NCI-H1048 (cell line): ENCODE measurements around the gene GMPPB.
A peak's percentile ranks its signal among the peaks of the same experiment; 100 is the strongest.
"Not testable (repeated sequence)": the region's sequence is repeated elsewhere in the genome, so short reads cannot be mapped to it uniquely, and the experiment has no call there.

Experiments
- DNase-seq: peaks from one replicate; lab custom pipeline; 2025; lab: John Stamatoyannopoulos, UW

GMPPB gene

DNA sequence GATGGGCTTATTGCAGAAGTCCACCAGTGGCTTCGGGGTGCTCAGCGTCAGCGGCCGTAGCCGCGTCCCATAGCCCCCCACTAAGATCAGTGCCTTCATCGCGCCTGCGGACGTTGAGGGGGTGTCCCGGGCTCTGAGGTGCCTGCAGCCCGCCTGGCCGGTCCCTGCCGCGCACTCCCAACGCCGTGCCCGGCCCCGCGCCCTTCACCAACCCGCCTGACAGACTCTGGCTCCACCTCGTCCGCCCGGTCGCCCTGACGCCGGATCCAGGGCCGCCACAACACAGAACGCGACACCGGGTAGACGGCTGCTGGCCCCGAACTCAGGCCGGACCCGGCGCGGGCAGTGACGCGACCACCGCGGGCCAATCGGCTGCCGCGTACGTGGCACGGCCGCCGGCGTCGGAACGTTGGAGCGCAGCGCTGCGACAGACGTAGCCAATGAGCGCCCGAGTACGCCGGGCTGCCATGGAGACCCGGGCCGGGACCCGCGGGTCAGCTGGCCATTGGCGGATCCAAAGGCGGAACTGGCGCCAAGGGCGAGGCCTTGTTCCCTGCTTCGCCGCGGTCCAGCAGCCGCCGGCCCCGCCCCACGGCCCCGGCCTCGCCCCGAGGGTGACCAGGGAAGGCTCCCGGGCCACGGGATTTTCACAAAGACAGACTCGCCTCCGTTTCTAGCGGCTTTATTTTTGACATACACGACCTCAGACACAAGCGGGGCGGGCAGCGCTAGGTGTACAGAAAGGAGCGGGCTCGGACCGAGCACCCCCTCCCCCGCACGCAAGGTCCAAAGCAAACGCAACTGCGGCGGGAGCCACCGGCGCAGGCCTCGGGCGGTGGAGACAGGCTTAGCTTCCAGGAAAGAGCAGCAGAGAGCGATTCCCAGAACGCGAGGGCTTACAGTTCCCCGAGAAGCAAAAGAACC is at the start of gene GMPPB:
TSS of gene GMPPB (minus strand) at position 324 of the 924 bp plus-strand sequence. CDS start at position 99, 225 bp downstream.
- DNase-seq, result peak; percentile 93

DNA sequence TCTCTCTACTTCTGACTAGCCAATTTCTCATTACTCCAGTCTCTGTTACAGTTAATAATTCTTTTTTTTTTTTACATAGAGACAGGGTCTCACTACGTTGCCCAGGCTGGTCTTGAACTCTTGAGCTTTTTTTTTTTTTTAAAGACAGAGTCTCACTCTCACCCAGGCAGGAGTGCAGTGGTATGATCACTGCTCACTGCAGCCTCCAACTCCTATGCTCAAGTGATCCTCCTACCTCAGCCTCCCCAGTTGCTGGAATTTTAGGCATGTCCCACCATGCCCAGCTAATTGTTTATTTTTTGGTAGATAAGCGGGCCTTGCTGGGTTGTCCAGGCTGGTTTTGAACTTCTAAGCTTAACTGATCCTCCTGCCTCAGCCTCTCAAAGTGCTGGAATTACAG is 49.0 kb upstream of the GMPPB start:
- DNase-seq, result no peak

DNA sequence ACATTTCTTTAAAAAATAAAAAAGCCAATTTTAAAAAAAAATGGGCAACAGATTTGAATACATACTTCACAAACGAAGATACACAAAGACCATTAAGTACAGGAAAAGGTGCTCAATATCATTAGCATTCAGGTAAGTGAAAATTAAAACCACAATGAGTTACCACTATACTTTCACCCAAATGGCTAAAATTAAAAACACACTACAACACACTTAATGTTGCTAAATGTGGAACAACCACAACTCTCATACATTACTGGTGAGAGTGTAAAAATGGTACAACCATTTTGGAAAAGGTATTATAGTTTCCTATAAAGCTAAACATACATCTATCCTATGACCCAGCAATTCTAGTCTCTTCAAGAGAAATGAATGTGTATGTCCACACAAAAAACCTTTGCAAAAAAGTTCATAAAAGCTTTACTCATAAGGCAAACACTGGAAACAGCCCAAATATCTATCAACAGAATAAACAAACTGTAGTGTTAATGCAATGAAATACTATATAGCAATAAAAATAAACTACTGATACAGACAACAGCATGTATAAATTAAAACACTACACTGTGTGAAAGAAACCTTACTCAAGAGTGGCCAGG is 47.7 kb upstream of the GMPPB start:
- no peak for DNase-seq

DNA sequence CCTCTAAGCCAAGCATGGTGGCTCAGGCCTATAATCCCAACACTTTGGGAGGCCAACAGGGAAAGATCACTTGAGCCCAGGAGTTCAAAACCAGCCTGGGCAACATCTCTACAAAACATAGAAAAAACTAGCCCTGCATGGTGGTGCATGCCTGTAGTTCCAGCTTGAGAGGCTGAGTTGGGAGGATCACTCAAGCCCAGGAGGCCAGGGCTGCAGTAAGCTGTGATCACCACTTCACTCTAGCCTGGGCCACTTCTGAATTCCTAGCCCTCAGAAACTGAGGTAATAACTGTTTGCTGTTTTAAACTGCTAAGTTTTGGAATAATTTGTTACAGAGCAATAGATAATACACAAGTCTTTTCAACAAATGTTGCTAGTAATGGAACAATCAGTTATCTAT is 46.2 kb upstream of the GMPPB start:
- DNase-seq, result no peak

DNA sequence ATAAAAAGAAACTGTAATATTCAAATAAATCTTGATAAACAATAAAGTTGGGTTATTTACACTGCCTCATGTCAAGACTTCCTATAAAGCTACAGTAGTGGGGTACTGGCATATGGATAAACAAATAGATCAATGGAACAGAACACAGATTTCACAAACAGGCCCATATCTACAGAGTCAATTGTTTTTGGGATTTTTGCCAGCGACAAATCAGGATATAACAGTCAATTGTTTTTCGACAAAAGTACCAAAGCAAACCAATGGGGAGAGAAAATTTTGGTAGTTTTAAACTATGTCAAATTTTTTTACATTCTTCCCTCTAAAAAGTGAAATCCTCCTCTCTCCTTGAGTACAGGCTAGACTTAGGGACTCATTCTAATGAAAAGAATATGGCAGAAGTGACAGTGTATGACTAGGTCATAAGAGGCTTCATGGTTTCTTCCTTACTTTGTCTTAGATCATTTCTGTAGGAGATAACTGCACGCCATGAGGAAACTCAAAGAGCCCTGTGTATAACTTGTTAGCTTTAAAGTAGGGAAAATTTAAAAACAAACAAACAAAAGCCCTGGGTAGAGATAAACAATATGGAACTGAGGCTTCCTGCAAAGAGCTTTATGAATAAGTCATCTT is 45.6 kb upstream of the GMPPB start:
- no peak for DNase-seq

DNA sequence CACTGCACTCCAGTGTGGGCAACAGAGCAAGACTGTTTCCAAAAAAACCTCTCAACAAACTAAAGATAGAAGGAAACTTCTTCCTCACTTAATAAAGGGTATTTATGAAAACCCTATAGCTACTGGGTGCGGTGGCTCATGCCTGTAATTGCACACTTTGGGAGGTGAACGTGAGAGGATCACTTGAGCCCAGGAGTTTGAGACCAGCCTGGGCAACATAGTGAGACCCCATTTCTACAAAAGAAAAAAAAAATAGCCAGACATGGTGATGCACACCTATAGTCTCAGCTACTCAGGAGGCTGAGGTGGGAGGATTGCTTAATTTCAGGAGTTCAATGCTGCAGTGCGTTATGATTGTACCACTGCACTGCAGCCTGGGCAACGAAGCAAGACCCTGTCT is 40.2 kb upstream of the GMPPB start:
- DNase-seq, result no peak

DNA sequence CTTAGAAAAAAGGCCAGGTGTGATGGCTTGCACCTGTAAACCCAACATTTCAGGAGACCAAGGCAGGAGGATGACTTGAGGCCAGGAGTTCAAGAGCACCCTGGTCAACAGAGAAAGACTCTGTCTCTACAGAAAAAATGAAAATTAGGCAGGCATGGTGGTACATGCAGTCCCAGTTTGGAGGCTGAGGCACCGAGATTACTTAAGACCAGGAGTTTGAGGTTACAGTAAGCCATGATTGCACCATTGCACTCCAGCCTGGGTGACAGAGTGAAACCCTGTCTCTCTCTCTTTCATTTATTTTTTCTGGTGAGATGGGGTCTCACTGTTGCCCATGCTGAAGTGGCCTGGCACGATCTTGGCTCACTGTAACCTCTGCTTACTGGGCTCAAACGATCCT is 37.9 kb upstream of the GMPPB start:
- no peak for DNase-seq

DNA sequence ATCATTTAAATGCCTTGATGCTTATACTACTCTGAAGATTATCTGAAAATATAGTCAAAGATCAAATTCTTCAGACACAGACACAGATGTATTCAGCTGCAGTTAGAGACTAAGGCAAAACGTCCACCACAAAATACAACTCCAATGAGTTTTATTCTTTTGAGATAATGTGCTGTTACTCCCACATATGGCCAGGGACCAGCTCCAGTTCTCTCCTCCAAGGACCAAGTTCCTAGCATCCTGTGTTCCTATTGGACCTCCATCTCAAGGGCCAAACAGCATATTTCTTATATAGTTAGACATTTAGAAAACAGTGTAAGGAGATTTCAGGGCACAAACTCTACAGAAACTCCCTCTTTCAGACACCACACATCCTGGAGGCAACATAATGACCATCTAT is 35.5 kb upstream of the GMPPB start:
- DNase-seq, result no peak

DNA sequence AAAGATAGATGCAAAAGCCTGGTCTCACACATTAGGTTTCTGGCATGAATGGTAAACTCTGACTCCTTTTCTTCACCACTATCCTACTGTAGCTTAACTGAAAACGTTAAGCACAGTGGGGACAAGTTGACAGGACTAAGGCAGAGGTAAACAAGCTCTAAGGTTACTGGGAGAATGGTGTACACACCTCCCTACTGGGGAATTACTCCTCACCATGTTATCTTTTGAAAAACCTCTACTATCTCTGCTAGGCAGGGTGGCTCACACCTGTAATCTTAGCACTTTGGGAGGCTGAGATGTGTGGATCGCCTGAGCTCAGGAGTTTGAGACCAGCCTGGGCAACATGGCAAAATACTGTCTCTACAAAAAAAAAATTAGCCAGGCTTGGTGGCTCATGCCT is 33.4 kb upstream of the GMPPB start:
- DNase-seq, result no peak

DNA sequence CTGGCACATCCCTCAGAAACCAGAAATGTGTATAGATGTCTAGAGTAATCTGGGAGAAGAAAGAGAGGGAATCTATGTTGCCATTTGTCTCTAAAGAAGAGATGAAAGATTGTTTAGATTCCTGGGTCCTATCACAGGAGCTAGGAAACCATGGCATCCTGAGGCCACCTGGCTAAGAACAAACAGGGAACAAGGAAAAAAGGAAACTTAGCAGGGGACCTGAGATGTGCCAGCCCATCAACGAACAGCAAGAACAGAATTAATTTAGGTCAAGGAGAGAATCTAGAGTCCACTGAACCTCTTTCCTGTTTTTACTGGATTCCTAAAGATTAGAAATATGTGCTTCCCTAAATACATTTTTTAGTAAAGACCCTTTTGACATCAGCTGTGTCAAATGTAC is 32.3 kb upstream of the GMPPB start:
- no peak for DNase-seq

DNA sequence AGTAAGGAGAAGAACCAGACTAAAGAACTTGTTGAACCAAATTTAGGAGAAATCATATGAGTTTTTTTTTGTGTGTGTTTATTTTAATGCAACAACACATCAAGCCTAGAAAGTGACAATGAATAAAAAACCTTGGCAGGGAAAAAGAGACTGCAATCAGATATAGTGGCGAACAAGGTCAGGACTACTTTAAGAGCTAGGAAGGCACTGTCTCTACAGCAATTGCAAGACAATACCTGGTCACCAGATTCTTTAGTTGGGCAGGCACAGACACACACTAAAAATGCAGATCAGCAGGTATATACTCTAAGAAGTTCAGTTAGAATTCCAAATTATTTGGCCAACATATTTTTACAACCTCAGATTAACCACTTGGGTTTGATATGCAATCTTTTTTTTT is 30.8 kb upstream of the GMPPB start:
- no peak for DNase-seq

DNA sequence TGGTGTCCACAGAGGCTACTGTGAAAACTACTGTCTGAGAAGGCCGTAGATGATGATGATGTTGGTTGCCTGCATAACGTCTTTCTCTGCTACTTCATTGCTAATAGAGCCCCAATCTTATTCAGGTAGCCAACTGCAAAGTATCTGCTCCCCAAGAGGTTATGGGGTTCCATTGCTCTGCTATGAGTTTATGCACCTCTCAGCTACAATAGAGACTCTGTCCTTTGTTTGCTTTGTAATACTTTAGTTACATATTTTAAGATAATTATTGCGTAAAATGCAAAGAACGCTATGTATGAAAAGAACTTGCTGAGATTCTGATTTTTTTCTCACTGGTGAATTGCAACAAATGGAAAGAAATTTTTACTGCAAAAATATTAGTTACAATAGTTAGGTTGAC is 27.8 kb upstream of the GMPPB start:
- DNase-seq, result no peak

DNA sequence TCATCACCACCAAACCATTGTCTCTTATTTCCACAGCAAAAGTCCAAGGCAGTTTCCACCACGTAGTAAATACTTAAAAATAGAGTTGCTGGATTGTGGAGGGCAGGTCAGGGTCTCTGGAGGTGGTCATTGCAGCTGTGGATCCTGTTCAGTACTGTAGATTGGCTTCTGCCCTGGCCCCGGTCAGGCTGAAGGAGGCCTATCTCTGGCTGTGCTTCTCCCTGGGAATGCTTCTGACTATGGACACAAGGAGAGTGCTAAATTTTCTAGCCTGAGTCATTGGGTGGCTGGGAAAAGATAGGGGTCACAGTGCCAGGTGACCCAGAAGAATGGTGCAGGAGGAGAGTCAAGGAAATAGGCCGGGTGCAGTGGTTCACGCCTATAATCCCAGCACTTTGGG is 26.3 kb upstream of the GMPPB start:
- DNase-seq, result no peak

DNA sequence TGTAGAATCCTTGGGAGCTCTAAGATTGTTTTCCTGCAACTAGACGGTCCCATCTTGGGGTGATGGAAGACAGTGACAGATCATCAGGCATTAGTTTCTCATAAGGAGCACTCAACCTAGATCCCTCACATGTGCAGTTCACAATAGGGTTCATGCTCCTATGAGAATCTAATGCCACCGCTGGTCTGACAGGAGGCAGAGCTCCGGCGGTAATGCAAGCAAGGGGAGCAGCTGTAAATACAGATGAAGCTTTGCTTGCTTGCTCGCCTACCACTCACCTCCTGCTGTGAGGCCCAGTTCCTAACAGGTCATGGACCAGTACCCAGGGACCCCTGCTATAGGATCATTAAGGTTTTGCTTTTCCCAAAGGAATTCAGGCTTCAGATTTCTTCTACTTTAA is 25.1 kb upstream of the GMPPB start:
- DNase-seq, result not testable (repeated sequence)

DNA sequence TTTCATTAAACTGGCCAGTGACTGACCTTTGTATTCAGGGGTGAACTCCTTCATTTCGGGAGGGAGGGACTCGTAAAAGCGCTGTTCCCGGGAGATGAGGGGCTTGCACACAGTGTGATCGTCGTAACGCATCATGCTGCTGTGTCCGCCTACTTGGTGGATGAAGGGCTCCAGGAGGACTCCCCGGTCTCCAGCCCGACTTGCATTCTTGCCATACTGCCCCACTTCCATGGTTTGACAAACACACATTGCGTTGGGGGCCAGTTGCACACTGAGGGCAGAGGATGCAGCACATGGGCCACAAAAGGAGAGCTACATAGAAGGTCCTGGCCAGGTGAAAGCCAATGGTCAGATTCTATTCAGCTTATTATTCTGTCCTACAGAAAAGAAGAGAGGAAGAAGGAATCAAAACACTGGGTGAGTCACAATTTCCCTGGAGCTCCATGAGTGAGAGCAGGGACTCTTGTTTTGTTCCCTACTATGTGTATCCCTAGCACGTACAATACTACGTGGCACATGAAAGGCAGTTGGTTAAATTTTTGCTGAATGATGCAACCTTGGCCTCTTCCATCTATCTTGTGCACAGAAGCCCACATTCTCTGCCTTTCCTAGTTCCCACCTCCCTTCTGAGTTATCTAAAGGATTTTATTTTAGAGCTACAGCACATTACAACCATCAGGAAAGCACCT is 24.2 kb upstream of the GMPPB start:
- no peak for DNase-seq

DNA sequence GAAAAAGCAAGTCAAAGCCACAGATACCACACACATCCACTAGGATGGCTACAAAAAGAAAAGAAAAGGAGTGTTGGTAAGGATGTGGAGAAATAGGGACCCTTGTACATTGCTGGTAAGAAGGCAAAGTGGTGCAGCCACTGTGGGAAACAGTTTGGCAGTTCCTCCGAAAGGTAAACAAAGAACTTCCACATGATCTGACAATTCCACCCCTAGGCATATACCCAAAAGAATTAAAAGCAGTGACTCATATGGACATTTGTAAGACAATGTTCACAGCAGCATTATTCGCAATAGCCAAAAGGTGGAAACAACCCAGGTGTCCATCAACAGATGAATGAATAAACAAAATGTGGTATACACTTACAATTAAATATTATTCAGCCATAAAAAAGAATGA is 22.2 kb upstream of the GMPPB start:
- DNase-seq, result no peak

DNA sequence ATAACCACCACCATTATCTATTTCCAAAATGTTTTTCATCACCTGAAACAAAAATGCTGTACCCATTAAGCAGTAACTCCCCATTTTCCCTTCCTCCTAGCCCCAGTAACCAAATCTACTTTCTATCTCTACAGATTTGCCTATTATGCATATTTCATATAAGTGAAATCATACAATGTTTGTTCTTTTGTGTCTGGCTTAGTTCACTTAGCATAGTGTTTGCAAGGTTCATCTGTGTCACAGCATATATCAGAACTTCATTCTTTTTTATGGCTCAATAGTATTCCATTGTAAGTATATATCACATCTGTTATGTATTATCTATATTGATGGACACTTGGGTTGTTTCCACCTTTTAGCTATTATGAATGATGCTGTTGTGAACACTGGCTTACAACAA is 16.7 kb upstream of the GMPPB start:
- DNase-seq, result no peak

DNA sequence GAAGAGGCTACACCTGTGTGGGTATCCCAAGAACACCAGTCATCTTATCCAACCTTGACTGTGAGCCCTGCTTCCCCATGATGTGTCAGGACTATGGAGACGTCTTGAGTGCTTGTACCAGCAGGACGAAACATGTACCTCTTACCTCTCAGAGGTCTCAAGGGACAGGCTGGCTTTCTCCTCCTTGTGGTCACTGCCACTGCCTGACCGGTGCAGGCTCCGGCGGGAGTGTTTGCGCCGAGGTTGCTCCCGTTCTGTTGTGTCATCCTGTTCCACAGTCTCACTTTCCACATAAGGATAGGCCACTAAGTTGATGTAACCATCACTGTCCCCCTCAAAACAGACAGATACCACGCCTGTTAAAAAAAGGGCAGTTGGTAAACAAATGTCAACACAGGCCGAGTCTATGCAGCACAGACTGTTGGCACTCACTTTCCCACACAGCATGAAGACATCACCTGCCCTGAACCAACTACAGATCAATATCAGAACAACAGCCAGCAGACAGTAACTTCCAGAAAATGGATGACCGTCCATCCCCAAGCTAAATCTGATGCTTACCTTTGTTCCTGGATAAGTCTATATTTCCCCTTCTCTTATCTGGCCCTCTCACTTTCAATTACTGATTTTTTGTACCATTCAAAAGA is 14.4 kb upstream of the GMPPB start:
- DNase-seq, result no peak

DNA sequence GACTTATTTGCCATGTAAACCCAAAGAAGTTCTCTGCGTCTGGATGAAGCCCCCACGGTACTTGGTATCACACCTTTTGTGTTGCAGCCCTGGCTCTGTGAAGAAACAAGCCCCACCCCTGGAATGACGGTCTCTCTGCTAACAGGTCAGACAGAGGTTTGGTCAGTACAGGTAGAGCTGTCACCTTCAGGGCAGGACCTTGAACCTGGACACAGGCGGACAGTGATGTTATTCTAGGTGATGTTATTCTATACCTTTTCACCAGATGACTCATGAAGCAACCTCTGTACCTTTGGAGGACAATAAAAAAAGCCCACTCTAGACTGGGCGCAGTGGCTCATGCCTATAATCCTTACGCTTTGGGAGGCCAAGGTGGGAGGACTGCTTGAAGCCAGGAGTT is 11.0 kb upstream of the GMPPB start:
- DNase-seq, result no peak

DNA sequence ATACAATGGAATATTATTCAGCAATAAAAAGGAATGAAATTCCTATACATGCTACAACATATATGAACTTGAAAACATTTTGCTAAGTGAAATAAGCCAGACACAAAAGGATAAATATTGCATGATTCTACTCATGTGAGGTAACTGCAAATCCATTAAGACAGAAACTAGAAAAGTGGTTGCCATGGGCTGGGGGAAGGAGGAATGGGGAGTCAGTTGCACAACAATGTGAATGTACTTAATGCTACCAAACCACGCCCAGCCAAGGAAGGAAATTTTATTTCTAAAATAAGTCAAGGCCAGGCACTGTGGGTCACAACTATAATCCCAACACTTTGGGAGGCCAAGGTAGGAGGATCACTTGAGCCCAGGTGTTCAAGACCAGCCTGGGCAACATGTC is 9.8 kb upstream of the GMPPB start:
- DNase-seq, result no peak

DNA sequence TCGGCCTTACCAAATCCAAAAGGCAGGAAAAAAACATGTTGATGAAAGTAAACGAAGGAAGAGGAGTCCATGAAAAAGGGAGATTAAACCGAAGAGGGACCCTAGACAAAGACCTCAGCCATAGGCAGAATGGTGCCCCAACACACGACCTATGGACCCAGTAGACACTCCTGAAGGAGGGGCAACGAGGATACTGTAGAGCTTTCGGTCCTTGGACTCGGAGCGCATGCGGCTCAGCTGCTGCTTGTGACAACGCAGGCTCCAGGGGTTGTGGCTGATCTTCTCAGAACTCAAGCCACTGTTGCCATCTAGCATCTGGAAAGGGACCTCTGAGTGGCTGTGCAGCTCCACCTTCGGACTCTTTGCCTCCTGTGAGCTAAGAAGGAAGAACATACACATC is 8.8 kb upstream of the GMPPB start:
- DNase-seq, result no peak

DNA sequence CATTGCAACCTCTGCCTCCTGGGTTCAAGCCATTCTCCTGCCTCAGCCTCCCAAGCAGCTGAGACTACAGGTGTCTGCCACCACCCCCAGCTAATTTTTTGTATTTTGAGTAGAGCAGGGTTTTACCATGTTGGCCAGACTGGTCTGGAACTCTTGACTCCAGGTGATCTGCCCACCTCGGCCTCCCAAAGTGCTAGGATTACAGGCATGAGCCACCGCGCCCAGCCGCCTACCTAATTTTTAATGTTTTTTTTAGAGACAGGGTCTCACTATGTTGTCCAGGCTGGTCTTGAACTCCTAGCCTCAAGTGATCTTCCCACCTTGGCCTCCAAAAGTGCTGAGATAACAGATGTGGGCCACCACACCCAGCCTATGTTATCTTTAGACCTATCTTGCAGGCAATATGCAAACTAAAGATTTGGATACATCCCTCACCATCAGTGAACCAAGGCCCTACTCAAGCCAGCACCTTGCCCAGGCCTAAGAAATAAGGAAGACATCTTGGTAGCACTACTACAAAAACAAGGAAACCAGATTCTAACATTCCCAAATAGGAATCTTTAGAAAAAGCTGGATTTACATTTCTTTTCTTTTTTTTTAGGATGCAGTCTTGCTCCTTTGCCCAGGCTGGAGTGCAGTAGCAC is 6.3 kb upstream of the GMPPB start:
- no peak for DNase-seq
